GM18861 (cell line): ENCODE measurements around the gene RAB27B.

ENCODE experiments used
- ATAC-seq: cut with Tn5 transposase; IDR thresholded peaks from one replicate; pipeline ENCODE4 v1.9.1; 2021; ENCODE audit not compliant: unreplicated experiment

The RAB27B gene

GRCh38 chr18:54906331-54907185 lies 78.3 kb downstream of the RAB27B start:
- no peak for ATAC-seq

GRCh38 chr18:54909538-54909937 lies 81.3 kb downstream of the RAB27B start:
- no peak for ATAC-seq

- no peak for ATAC-seq
Measured at GRCh38 chr18:54910161-54910919, 82.1 kb downstream of the RAB27B start.

GRCh38 chr18:54911551-54911950 lies 83.3 kb downstream of the RAB27B start:
- no peak for ATAC-seq

GRCh38 chr18:54914816-54915215 lies 86.5 kb downstream of the RAB27B start:
- ATAC-seq, result no peak

GRCh38 chr18:54916507-54916906 lies 88.2 kb downstream of the RAB27B start:
- no peak for ATAC-seq

GRCh38 chr18:54918060-54918459 lies 89.8 kb downstream of the RAB27B start:
- no peak for ATAC-seq

GRCh38 chr18:54919412-54919811 lies 91.1 kb downstream of the RAB27B start:
- ATAC-seq, result no peak

- no peak for ATAC-seq
Measured at GRCh38 chr18:54923339-54923956, 95.2 kb downstream of the RAB27B start.

GRCh38 chr18:54924948-54925347 lies 96.7 kb downstream of the RAB27B start:
- no peak for ATAC-seq

GRCh38 chr18:54926593-54927325 lies 98.5 kb downstream of the RAB27B start:
- no peak for ATAC-seq

GRCh38 chr18:54928236-54928635 lies 100.0 kb downstream of the RAB27B start:
- no peak for ATAC-seq

- ATAC-seq, result no peak
Measured at GRCh38 chr18:54931152-54931551, 102.9 kb downstream of the RAB27B start.

- no peak for ATAC-seq
Measured at GRCh38 chr18:54932472-54932871, 104.2 kb downstream of the RAB27B start.

- no peak for ATAC-seq
Measured at GRCh38 chr18:54938506-54938905, 110.2 kb downstream of the RAB27B start.

GRCh38 chr18:54939361-54939917 lies 111.2 kb downstream of the RAB27B start:
- ATAC-seq, result no peak

- ATAC-seq, result no peak
Measured at GRCh38 chr18:54942144-54942543, 113.9 kb downstream of the RAB27B start.

- no peak for ATAC-seq
Measured at GRCh38 chr18:54942569-54942968, 114.3 kb downstream of the RAB27B start.
